H9 (cell line): ENCODE measurements around the gene CADM3. TPM values are rescaled to one million over a fixed set of nuclear protein-coding genes. Genes with fewer than 3 reads are reported as not detected.

ENCODE experiments used
- DNase-seq: peaks from one replicate; pipeline ENCODE4 v3.0.0-alpha.2; 2017
- H2AFZ ChIP-seq: one replicate; pipeline ENCODE4 v1.6.1; 2013; ENCODE audit warnings: mild to moderate bottlenecking, low read length, control low read depth, moderate library complexity
- H2AK5ac ChIP-seq: 2 replicates; pipeline ENCODE4 v1.6.1; 2013; ENCODE audit warnings: low read length, control low read depth, mixed read lengths; ENCODE audit not compliant: insufficient read length
- H2BK120ac ChIP-seq: one replicate; pipeline ENCODE4 v1.6.1; 2013; ENCODE audit warnings: low read depth, mild to moderate bottlenecking, low read length, control low read depth, inconsistent platforms; ENCODE audit not compliant: poor library complexity, severe bottlenecking
- H2BK12ac ChIP-seq: 2 replicates; pipeline ENCODE4 v1.6.1; 2013; ENCODE audit warnings: low read length, control low read depth, mixed read lengths, low read depth; ENCODE audit not compliant: insufficient read length
- H2BK15ac ChIP-seq: 2 replicates; pipeline ENCODE4 v1.6.1; 2013; ENCODE audit warnings: low read depth, low read length, control low read depth
- H2BK20ac ChIP-seq: one replicate; pipeline ENCODE4 v1.6.1; 2013; ENCODE audit warnings: low read depth, mild to moderate bottlenecking, low read length, control low read depth, inconsistent platforms; ENCODE audit not compliant: poor library complexity, severe bottlenecking
- H2BK5ac ChIP-seq: 2 replicates; pipeline ENCODE4 v1.6.1; 2013; ENCODE audit warnings: low read length, control low read depth, mixed read lengths; ENCODE audit not compliant: insufficient read length
- H3K14ac ChIP-seq: 2 replicates; pipeline ENCODE4 v1.6.1; 2013; ENCODE audit warnings: low read length, control low read depth; ENCODE audit not compliant: insufficient read depth
- H3K18ac ChIP-seq: 2 replicates; pipeline ENCODE4 v1.6.1; 2013; ENCODE audit warnings: low read depth, mild to moderate bottlenecking, mixed read lengths, low read length, control low read depth; ENCODE audit not compliant: insufficient read length
- H3K23ac ChIP-seq: 2 replicates; pipeline ENCODE4 v1.6.1; 2013; ENCODE audit warnings: low read length, control low read depth, mixed read lengths, low read depth; ENCODE audit not compliant: insufficient read length
- H3K23me2 ChIP-seq: 2 replicates; pipeline ENCODE4 v1.6.1; 2013; ENCODE audit warnings: low read depth, mild to moderate bottlenecking, mixed read lengths, low read length, control low read depth; ENCODE audit not compliant: insufficient read length, poor library complexity, severe bottlenecking
- H3K27ac ChIP-seq: 2 replicates; pipeline ENCODE4 v1.5.1; 2013; ENCODE audit warnings: low read length, control low read depth, mixed read lengths, low read depth; ENCODE audit not compliant: insufficient read length
- H3K27me3 ChIP-seq: 2 replicates; pipeline ENCODE4 v1.6.1; 2013; ENCODE audit warnings: low read length, control low read depth, inconsistent platforms; ENCODE audit not compliant: insufficient read depth
- H3K4ac ChIP-seq: 2 replicates; pipeline ENCODE4 v1.6.1; 2013; ENCODE audit warnings: low read depth, mild to moderate bottlenecking, control low read depth, inconsistent platforms, low read length, moderate library complexity
- H3K4me1 ChIP-seq: 2 replicates; pipeline ENCODE4 v1.6.1; 2013; ENCODE audit warnings: low read length, control low read depth, inconsistent platforms; ENCODE audit not compliant: insufficient read depth
- H3K4me2 ChIP-seq: 2 replicates; pipeline ENCODE4 v1.6.1; 2013; ENCODE audit warnings: low read length, control low read depth, mixed read lengths; ENCODE audit not compliant: insufficient read length, insufficient read depth
- H3K56ac ChIP-seq: 2 replicates; pipeline ENCODE4 v1.6.1; 2013; ENCODE audit warnings: low read depth, mild to moderate bottlenecking, mixed read lengths, low read length, control low read depth; ENCODE audit not compliant: insufficient read length
- H3K79me1 ChIP-seq: 2 replicates; pipeline ENCODE4 v1.6.1; 2013; ENCODE audit warnings: low read depth, mild to moderate bottlenecking, moderate library complexity, low read length, control low read depth, inconsistent platforms; ENCODE audit not compliant: insufficient read depth, poor library complexity, severe bottlenecking
- H3K79me2 ChIP-seq: 2 replicates; pipeline ENCODE4 v1.6.1; 2013; ENCODE audit warnings: low read length, control low read depth, inconsistent platforms; ENCODE audit not compliant: insufficient read depth
- H3K9ac ChIP-seq: 2 replicates; pipeline ENCODE4 v1.6.1; 2013; ENCODE audit warnings: low read length, control low read depth, mixed read lengths; ENCODE audit not compliant: insufficient read length; ENCODE audit errors: extremely low read depth
- H3K9me3 ChIP-seq: one replicate; pipeline ENCODE4 v1.6.1; 2013; ENCODE audit warnings: low read depth, low read length, inconsistent platforms; ENCODE audit not compliant: control insufficient read depth
- H3T11ph ChIP-seq: one replicate; pipeline ENCODE4 v1.6.1; 2013; ENCODE audit warnings: mild to moderate bottlenecking, low read length, control low read depth, inconsistent platforms
- H4K20me1 ChIP-seq: one replicate; pipeline ENCODE4 v1.6.1; 2013; ENCODE audit not compliant: control insufficient read depth, insufficient read length, insufficient read depth
- H4K5ac ChIP-seq: 2 replicates; pipeline ENCODE4 v1.6.1; 2013; ENCODE audit warnings: low read depth, mild to moderate bottlenecking, mixed read lengths, low read length, control low read depth; ENCODE audit not compliant: insufficient read length
- H4K8ac ChIP-seq: replicated peaks from 2 replicates; pipeline ENCODE4 v1.6.1; 2013; ENCODE audit warnings: low read length, control low read depth, mixed read lengths, low read depth; ENCODE audit not compliant: insufficient read length
- H4K91ac ChIP-seq: 2 replicates; pipeline ENCODE4 v1.6.1; 2013; ENCODE audit warnings: low read depth, mild to moderate bottlenecking, moderate library complexity, mixed read lengths, low read length, control low read depth; ENCODE audit not compliant: insufficient read length
- H3K27ac Mint-ChIP-seq, 3 experiments: 2 replicates in 2 of 3; 3 replicates in 1 of 3; pipeline ENCODE4 v1.8.0; 2020 to 2021; ENCODE audit warnings: mixed read lengths in 3 of 3, mild to moderate bottlenecking in 1 of 3, moderate library complexity in 1 of 3
- H3K27me3 Mint-ChIP-seq: 2 replicates; pipeline ENCODE4 v1.8.0; 2021; ENCODE audit warnings: low read depth, mild to moderate bottlenecking, moderate library complexity, mixed read lengths
- H3K36me3 Mint-ChIP-seq, 3 experiments: 2 replicates in 2 of 3; 3 replicates in 1 of 3; pipeline ENCODE4 v1.8.0; 2020 to 2021; ENCODE audit warnings: low read depth in 3 of 3, mixed read lengths in 3 of 3; ENCODE audit not compliant: insufficient read depth in 1 of 3
- H3K4me1 Mint-ChIP-seq, 2 experiments: 2 replicates each; pipeline ENCODE4 v1.8.0; 2020; ENCODE audit warnings: mixed read lengths in 2 of 2
- H3K4me3 Mint-ChIP-seq, 2 experiments: 2 replicates in 1 of 2; 3 replicates in 1 of 2; pipeline ENCODE4 v1.8.0; 2020 to 2021; ENCODE audit warnings: mild to moderate bottlenecking in 2 of 2, mixed read lengths in 2 of 2, moderate library complexity in 1 of 2
- H3K9me3 Mint-ChIP-seq, 2 experiments: 2 replicates in 1 of 2; 3 replicates in 1 of 2; pipeline ENCODE4 v1.8.0; 2020; ENCODE audit warnings: mild to moderate bottlenecking in 2 of 2, mixed read lengths in 2 of 2, moderate library complexity in 1 of 2
- WGBS: extraction: QIAGEN DNeasy Blood & Tissue Kit; methylation state at CpG from one replicate; pipeline ENCODE4 v1.1.7; 2013; ENCODE audit warnings: missing lambda C conversion rate, low lambda C conversion rate, mixed read lengths; ENCODE audit not compliant: insufficient read length; ENCODE audit errors: extremely low coverage; 5-methylcytosine and 5-hydroxymethylcytosine counted together
- total RNA-seq: library from RNA; stranded (reverse); gene quantifications from 2 replicates; pipeline ENCODE4 v1.2.1, GENCODE V29; 2021
- TF ChIP-seq, protein P1 (sequence below): fragments of 200-600 bp; sonication (generic); conservative IDR thresholded peaks from 3 replicates; pipeline ENCODE4 v1.8.0; 2021; ENCODE audit warnings: antibody characterized with exemption, mild to moderate bottlenecking

CADM3 gene
- total RNA-seq, 1 experiment from 2014 or later: 5.6 TPM

DNA sequence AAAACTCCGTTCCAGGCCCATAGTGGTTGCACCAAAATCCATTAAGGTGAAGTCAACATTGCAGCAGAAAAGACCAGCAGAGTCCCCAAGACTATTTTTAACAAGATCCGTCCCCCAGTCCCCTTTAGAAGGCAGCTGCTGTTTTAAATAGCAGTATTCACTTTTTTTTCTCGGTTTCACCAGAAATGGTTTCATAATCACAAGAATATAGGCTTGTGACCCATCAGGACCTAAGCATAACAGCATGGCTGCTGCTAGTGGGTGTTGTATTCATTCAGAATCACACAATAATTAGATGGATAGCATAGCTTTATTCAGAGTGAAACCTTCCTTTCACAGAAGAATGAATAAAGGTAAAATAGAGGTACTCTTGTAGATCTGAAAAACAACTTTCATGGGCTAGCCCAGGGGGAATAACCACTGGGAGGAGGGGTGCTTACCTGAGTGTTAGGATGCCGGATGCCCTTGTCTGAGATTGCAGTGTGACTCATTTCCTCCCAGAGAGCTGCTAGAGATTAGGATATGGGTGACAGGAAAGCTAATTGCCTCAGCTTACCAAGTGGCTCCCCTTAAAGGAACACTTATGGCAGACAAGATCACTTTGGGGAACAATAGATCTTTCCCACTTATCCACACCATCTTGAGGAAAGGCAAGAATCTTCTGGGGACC, 68.3 kb downstream of the CADM3 start:
- no CpG with 5 or more reads among the region's 4 CpGs for WGBS
- Histone ChIP-seq H3T11ph (no peak overlapping the region), H3K23ac (no peak overlapping the region), H3K14ac (no peak overlapping the region), H3K9me3 (no peaks in the 10 kb centered on the region), H2BK12ac (no peak overlapping the region), H3K27me3 (no peaks in the 10 kb centered on the region), H3K9ac (no peak overlapping the region), H4K5ac (no peak overlapping the region), H4K91ac (no peak overlapping the region), H3K79me2 (no peaks in the 10 kb centered on the region), H2AK5ac (no peak overlapping the region), H2BK15ac (no peak overlapping the region), H3K56ac (no peak overlapping the region), H4K8ac (no peak overlapping the region), H2BK20ac (no peak overlapping the region), H3K79me1 (no peaks in the 10 kb centered on the region), H3K4ac (no peak overlapping the region), H2AFZ (no peak overlapping the region), H3K18ac (no peak overlapping the region), H3K27ac (no peak overlapping the region), H2BK120ac (no peak overlapping the region), H2BK5ac (no peak overlapping the region), H3K4me1 (no peaks in the 10 kb centered on the region), H3K23me2 (no peaks in the 10 kb centered on the region), H4K20me1 (no peaks in the 10 kb centered on the region), H3K4me2 (no peak overlapping the region)
- TF ChIP-seq, protein P1, sequence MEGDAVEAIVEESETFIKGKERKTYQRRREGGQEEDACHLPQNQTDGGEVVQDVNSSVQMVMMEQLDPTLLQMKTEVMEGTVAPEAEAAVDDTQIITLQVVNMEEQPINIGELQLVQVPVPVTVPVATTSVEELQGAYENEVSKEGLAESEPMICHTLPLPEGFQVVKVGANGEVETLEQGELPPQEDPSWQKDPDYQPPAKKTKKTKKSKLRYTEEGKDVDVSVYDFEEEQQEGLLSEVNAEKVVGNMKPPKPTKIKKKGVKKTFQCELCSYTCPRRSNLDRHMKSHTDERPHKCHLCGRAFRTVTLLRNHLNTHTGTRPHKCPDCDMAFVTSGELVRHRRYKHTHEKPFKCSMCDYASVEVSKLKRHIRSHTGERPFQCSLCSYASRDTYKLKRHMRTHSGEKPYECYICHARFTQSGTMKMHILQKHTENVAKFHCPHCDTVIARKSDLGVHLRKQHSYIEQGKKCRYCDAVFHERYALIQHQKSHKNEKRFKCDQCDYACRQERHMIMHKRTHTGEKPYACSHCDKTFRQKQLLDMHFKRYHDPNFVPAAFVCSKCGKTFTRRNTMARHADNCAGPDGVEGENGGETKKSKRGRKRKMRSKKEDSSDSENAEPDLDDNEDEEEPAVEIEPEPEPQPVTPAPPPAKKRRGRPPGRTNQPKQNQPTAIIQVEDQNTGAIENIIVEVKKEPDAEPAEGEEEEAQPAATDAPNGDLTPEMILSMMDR: no peak
- no peak overlapping the region for H3K4me3 Mint-ChIP-seq
- H3K27me3 Mint-ChIP-seq: no peaks in the 10 kb centered on the region; the same call in 1 of the 2 replicates
- H3K9me3 Mint-ChIP-seq: peaks cover 7 to 10% of the 10 kb centered on the region in 2 experiments; a peak in 3 of 5 replicates
- no peak for DNase-seq
- H3K36me3 Mint-ChIP-seq: no peaks in the 10 kb centered on the region; a peak in 1 of 7 replicates
- H3K27ac Mint-ChIP-seq: no peak overlapping the region
- no peaks in the 10 kb centered on the region for H3K4me1 Mint-ChIP-seq
